Transverse colon (tissue), 3 donors: Measurements from ENCODE around the gene MICAL2.

Source experiments
- CTCF ChIP-seq, 5 experiments: fragments of 200-600 bp in 3 of 5; fragments of 450-650 bp in 2 of 5; sonication (generic) in 3 of 5; IDR thresholded peaks; 1 replicate in 2 of 5; 2 replicates in 3 of 5; pipeline ENCODE4 v1.5.1; 2016 to 2017; ENCODE audit warnings: antibody characterized with exemption in 5 of 5, inconsistent platforms in 3 of 5, mild to moderate bottlenecking in 2 of 5, moderate library complexity in 1 of 5
- POLR2A ChIP-seq: fragments of 450-650 bp; IDR thresholded peaks from one replicate; pipeline ENCODE4 v1.6.1; 2016; ENCODE audit warnings: antibody characterized with exemption, mild to moderate bottlenecking, moderate library complexity

- no peak for TF ChIP-seq CTCF (IDR thresholded peaks at IDR 0.05)
- TF ChIP-seq POLR2A: no peak
These were observed 92.4 kb downstream of the MICAL2 start for GRCh38 chr11:12202661-12203310.
